GM12864 (cell line): ENCODE data around the gene CDH11.

Experiments used
- DNase-seq: peaks from one replicate; pipeline ENCODE4 v3.0.0-alpha.2; 2011; ENCODE audit warnings: low read depth
- H3K4me3 ChIP-seq: 2 replicates; pipeline ENCODE4 v1.5.1; 2011; ENCODE audit warnings: mild to moderate bottlenecking, low read depth, low read length, control low read depth
- CTCF ChIP-seq: IDR thresholded peaks from 2 replicates; pipeline ENCODE4 v1.5.1; 2011; ENCODE audit warnings: low read depth, mild to moderate bottlenecking, moderate library complexity, low read length, control low read depth, inconsistent platforms; ENCODE audit errors: missing control alignments

Gene CDH11

DNA sequence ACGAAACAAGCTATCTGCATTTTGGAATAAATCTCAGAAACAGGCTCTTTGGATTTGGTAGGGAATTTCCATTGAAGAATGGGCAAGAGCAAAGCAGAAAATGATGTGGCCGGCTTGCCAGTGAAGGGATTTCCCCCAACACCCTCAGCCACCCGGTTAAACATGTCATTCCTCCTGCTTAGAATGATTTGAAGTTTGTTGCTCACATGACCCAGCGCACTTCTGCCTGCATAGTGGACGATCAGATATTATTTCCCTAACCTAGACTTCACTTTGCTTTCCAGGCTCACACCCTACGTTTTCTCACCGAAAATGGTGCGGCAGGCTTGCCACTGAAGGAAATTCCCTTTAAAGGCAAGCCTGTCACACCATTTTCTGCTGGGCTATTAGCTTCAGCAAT is 170.7 kb downstream of the CDH11 start:
- DNase-seq = no peak
- TF ChIP-seq CTCF = no peak

DNA sequence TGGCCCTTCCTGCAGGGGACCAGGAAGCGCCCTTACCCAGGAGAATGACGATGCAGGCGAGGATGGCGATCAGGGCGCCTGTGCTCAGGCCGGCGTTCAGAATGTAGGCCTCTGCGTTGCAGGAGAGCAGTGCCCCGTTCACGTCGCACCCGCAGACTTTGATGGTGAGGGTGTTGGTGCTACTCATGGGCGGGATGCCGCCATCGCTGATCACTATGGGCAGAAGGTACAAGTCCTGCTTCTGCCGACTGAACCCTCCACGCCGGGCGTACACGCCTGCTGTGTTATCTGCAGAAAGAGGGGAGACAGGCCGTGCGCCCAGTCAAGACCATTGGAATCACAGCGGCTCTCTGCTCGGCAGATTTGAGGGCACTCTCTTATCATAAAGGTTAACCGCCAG is 171.1 kb downstream of the CDH11 start:
- no peak for DNase-seq
- no peak for TF ChIP-seq CTCF
- H3K4me3 ChIP-seq = no peak overlapping the region

More for the DNA sequence above, 170.7 kb downstream of the CDH11 start:
- no peak overlapping the region for H3K4me3 ChIP-seq

DNA sequence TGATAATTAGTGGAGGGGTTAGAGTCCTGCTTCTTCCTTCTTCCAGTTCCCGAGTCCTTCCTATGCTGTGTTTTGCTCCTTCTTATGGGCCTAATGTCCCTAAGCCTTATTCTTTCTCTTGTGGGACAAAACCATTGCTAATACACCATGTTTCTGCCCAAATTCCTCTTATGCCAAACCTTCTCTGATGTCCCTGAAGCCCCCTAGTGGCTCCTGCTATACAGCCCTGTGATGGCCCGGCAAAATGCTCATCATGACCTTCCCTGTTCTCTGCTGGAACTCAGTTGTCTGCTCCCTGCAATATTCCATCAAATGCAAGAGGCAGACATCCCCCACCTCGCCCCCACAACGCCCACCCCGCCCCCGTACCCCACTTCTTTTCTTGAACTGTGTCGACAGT is 171.6 kb downstream of the CDH11 start:
- DNase-seq = no peak

DNA sequence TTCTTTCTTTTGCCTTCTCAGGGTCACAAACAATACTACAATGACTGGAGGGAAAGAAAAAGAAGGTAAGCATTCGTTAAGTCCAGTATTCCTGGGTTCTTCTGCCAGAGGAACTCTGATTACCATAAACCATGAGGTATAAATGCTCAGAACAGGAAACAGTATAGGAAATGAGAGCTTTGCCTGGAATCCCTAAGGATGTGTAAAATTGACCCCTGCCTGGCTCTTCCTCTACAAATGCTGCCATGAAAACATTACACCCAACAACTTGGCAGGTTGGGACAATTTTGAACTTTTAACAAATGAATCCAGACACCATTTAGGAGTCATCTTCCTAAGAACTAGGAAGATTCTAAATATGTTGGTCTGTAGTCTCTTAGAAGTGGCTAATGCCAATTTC is 173.8 kb downstream of the CDH11 start:
- no peak overlapping the region for H3K4me3 ChIP-seq
- DNase-seq = no peak
- no peak for TF ChIP-seq CTCF

More for the DNA sequence above, 171.6 kb downstream of the CDH11 start:
- no peak for TF ChIP-seq CTCF
- no peak overlapping the region for H3K4me3 ChIP-seq

GRCh38 chr16:64947651-64948050 is 174.2 kb downstream of the CDH11 start:
- no peak for DNase-seq
- TF ChIP-seq CTCF = no peak
- no peak overlapping the region for H3K4me3 ChIP-seq

DNA sequence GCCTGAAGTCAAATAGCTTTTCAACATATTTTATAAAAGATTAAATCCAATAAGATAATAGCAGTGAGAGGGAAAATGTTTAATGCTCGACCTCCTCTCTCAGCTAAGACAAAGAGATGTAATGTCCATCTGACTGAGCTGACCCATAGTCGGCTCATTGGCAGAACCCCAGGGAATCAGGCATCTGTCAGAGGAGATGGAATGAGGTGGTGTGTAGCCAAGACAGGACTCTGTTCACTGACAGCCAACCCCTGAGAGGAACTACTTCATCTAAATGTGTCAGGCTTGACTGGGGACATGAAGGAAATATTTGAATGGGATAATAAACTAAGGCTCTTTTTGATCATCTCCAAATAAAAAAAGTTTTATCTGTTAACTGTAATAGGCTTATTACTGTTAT is 188.0 kb downstream of the CDH11 start:
- no peak for DNase-seq

DNA sequence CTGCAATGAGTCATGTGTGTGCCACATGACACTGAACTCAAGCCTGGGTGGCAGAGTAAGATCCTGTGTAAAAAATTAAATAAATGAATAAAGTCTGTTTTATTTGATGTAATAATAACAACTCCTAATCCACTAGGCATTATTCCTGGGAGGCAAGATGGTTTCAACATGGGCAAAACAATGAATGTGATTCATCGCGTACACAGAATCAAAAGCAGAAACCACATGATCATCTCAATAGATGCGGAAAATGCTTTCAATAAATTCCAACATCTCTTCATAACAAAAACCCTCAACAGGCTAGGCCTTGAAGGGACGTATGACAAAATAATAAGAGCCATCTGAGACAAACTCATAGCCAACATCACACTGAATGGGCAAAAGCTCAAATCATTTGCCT is 195.4 kb downstream of the CDH11 start:
- no peak overlapping the region for H3K4me3 ChIP-seq
- no peak for DNase-seq
- no peak for TF ChIP-seq CTCF

More for the DNA sequence above, 188.0 kb downstream of the CDH11 start:
- no peak overlapping the region for H3K4me3 ChIP-seq
- TF ChIP-seq CTCF = no peak
